GM18907 (cell line): ENCODE results near the gene CERS1.
A peak's percentile ranks its signal among the peaks of the same experiment; 100 is the strongest.

ENCODE experiments used
- ATAC-seq: cut with Tn5 transposase; IDR thresholded peaks from one replicate; pipeline ENCODE4 v1.9.1; 2021; ENCODE audit warnings: mild to moderate bottlenecking, moderate library complexity; ENCODE audit not compliant: unreplicated experiment

Gene CERS1

DNA sequence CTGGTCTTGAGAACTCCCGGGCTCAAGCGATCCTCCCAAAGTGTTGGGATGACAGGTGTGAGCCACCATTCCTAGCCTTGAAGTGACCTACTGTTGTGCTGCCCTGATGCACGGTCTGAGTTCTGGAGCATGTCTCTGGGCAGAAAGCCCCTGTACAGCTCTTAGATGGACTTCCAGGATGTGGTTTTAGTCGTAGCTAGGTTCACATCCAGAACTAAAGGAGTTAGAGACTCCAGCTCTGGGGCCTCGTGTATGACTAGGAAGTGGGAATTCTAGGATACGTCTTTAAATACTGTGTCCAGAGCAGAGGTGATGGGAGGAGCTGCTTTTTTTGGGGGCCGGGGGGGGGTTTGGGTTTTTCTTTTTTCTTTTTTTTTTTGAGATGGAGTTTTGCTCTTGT is 52.0 kb downstream of the CERS1 start:
- no peak for ATAC-seq

DNA sequence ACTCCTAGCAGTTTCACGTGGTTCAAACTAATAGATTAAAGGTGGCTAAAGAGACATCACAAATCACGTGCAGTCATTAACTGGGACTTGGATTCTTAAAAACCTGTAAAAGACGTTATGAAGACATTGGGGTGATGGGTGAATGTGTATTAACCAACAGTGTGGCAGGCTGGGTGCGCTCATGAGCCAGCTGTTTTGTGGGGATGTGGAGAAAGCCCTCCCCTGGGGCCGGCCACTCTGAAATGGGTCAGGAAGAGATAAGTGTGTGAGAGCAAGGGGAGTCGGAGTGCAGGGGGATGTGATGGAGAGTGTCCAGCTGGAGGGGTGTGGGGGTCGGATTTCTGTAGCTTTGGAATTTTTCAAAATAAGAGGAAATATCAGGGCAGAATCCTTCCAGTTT is 53.8 kb downstream of the CERS1 start:
- ATAC-seq: no peak

DNA sequence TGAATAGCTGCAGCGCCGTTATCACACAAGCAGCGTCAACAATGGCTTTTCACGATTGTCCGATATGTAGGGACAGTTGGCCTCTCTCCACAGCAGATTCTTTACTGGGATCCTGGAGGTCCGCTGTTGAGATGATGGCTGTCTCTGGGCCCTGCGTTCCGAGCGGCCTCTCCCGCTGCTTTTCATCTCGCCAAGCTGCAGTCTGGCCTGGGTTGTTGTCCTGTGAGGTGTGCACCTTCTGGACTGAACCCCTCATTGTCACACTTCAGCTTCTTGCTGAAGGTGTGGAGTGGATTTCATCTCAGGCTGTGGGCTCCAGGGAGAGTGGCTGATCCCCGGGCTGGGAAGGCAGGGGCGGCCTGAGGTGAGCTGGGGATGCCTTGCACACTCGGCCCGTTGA is 54.6 kb downstream of the CERS1 start:
- no peak for ATAC-seq

DNA sequence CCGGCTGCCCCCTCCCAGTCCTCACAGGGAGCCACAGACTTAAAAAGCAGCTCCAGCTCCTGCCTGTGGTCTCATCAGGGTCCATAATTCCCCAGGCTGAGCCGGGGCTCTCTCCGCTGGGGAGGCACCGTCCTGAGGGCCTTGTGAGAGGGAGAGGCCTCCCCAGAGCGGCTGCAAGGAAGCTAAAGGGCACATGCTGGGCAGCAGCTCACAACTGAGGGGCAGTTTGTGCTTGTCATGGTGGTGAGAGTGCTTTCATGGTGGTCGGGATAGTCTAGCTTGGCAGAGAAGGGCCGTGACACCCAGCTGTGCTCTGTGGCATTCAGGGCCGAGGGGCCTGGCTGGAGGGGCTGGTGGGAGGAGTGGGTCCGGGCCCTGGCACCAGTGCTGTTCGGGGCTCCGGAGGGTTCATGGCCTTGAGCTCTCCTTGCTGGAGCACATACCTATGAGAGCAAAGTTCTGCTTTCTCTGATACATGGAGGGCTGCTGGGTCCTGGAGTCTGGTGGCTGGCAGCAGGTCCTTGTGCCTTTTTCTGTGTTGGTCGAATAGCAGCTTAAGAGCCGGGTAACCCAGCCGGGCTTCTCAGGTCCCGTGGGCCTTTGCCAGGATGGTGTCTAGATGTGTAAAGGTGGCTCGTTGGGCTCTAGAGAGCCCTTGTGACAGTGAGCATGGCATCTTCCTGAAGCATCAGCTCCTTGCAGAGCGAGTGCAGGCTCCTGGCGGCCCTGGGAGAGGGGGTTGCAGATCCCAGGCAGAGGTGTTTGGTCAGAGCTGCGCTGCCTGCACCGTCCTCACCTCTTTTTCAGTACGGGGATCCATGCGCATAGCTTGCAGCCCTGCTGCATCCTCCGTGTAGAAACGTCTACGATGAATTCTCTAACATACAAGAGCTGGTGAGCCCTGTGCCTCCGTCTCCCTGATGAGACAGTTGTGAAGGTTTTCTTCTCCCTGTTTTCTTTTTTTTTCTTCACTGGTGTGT is 55.4 kb downstream of the CERS1 start:
- ATAC-seq: no peak

DNA sequence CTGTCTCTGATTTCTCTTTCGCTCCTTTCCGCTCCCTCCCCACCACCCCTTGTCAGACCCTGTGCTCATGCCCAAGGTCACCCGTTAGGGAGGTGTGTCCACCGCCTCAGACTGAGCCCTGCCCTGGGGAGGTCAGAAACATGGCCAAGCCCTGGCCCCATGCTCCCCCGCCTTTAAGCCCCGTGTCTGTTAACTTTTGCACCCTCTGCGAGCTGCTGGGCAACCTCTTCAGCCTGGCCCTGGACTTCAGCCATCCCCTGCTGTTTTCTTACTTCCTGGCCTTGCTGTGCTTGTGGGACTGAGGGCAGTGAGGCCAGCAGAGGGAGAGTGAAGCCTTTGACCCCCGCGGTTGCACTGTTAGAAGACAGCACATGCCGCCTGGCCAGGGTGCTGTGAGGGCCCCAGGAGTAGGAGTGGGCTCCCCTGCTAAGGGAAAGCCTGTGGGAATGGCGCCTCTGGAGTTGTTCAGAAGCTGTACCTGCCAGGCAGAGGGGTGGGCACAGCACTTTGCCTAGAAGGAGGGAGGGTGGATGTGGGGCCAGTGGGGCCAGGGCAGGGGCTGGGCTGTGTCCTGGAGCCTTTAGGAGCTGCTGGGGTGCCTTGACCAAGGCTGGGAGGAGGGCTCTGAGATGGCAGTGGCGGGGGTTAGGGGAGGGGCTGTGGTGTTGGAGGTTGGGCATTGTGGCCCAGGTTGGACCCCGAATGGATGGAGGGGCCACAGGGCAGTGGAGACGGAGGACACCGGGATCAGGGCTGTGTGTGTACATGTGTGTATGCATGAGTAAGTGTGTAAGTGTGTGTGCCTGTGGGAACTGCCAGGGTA is 56.3 kb downstream of the CERS1 start:
- no peak for ATAC-seq

DNA sequence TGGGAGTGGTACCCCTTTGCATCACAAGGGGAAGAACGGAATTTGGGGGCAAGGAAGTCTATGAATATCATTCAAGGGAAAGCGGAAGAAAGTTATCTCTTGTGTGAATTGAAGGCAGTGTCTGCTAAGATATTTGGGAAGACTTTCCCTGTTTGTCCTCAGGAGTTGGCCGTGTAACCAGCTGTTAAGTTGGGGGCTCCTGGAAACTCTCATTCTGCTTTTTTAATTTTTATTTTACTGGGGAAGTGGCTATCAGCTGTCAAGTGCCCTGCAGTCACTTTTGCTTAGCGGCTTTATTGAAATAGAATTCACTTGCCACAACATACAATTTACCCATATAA is 61.3 kb downstream of the CERS1 start:
- ATAC-seq: no peak

DNA sequence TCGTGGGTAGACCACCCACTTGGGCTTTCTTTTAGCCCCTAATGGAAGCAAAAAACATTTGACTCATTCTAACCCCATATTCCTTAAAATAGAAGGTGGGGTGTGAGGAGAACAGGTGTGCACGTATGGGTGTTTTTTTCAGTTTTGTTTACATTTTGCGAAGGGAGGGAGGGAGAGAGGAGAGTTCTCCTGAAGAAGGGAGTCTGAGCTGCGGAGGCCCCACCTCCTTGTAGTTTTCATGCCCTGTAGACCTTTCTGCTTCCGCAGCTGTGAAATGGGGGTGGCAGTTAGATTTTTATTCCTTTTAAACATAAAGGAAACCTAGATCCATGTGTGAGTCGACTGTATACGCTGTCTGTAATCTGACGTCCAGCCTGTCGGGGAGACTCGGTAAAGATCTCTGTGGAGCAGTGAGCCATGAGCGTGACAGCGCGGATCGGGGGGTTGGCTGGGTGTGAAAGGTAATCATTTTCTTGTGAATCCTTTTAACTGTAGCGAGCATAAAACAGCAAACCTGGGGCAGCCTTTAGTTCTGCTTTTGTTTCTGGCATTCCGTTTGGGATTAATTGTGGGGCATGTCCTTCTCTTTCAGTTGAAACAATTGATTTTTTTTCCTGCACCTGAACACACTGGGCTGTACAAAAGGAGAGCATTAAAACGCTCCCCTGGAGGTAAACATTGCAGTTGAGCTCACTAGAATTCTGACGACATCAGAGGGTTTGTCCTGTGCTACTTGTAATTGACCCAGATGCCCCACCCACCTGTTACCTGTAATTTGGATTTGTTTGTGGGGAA is 61.9 kb downstream of the CERS1 start:
- ATAC-seq: no peak

DNA sequence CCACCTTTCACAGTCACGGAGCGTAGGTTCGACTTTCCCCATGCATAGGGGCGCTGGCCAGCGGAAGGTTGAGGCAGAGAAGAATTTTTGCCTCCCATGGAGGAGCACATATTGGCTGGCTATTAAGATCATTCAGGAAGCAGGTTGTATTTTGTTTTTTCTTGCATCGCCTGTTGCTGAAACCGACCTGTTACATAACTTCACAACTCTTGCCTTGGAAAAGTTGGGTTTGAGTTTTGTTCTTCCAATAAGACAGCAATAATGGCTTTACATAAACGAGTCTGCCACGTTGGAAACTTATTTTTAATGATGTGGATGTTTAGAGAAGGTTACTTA is 62.8 kb downstream of the CERS1 start:
- ATAC-seq: no peak

DNA sequence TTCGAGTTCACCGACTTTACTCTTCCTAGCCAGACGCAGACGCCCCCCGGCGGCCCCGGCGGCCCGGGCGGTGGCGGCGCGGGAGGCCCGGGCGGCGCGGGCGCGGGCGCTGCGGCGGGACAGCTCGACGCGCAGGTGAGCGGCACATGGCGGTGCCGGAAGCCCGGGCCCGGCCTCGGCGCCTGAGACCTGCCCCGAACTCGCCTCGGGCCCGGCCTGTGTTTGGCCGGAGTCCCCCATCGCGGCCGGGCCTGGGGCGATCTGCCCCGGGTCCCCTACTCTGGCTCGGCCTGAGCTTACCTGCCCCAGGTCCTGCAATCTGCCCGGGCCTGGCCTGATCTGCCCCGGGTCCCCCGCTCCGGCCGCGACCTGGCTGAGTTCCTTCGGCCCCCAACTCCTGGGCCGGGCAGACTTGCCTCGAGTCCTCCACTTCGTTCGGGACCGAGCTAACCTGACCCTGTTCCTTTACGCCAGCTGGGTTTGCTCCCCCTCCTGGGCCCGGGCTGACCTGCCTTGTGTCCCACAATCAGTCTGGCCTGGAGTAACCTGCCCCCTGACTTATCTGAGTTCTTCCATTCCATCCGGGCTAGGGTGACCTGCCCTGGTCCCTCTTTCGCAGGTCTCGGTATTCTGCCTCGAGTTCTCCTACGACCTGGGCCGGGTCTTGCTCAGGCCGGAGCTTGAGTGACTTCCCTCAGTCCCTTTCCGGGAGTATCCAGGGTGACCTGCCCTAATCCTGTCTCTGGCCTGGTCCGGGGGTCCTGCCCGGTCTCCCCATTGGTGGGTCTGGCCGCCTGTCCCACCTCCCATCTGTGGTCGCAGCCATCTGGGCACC is 63.4 kb downstream of the CERS1 start:
- ATAC-seq: peak; percentile 33

DNA sequence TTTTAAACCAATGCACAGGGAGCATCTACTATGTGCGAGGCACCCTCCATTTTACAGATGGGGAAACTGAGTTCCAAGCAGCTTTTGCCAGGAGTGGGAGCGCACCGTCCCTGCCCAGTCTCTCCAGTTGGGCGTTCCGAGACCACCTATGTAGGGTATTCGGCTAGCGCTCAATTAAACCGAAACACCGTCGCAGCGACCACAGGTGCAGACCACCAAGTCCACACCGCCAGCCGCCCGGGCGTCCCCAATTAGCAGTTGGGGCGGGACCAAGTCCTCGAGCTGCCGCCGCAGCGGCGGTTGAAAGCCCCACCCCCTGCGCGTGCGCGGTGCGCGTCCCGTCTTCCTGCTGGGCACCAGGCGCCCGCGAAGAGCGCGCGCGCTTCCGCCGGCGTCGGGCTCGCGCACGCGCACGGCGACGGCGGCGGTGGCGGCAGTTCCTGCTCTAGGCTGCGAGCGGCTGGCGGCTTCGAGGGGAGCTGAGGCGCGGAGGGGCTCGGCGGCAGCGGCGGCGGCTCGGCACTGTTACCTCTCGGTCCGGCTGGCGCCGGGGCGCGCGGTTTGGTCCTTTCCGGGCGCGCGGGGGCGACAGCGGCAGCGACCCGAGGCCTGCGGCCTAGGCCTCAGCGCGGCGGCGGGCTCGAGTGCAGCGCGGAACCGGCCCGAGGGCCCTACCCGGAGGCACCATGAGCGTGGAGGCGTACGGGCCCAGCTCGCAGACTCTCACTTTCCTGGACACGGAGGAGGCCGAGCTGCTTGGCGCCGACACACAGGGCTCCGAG is 64.2 kb downstream of the CERS1 start, which contains the start of gene UPF1:
Gene UPF1, plus strand, starts transcription at position 436 of the 782 bp plus-strand sequence. Its CDS starts 251 bp downstream, at position 687.
- peak; percentile 72 for ATAC-seq

DNA sequence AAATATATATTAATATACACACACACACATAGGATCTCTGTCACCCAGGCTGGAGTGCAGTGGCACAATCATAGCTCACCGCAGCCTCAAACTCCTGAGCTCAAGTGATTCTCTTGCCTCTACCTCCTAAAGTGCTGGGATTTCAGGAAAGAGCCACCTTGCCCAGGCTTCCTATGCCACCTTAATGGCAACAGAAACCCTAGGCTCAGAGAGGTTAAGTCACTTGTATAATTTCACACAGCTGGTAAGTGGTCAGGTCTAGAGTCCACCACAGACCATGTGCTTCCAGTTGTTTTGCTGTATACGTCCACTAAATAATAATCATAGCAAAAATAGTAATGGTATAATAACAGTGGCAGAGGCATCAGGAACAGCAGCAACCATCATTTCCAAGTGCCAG is 65.5 kb downstream of the CERS1 start:
- ATAC-seq: no peak

DNA sequence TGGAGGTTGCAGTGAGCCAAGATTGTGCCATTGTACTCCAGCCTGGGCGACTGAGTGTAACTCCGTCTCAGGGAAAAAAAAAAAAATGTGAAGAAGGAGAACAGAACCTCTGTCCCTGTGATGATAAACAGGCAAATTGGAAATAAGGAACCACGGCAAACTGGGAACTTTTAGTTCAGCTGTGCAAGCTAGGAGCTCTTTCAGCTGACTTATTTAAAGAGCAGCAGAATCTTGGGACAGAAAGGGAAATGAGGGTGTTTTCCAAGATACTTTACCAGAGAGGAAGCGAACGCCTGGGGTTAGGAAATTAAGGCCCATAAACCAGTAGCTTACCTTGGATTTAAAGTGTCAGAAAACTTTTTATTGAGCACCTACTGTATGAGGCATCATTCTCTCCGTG is 67.2 kb downstream of the CERS1 start:
- no peak for ATAC-seq
